ENCODE measurements around the gene CD180.

Gene CD180

GRCh38 chr5:67195406-67196275 is 958 bp downstream of the CD180 start:
- Histone ChIP-seq H3K79me1 (ENCODE audit: low read length) (no peaks in the 10 kb centered on the region), H3K79me2 (ENCODE audit: control insufficient read depth, insufficient read depth, low read length) (no peaks in the 10 kb centered on the region), H3K4ac (ENCODE audit: low read depth, low read length) (no peak overlapping the region), H3K56ac (ENCODE audit: low read length) (no peak overlapping the region), H2BK120ac (ENCODE audit: low read depth, low read length) (no peak overlapping the region), H3K18ac (ENCODE audit: low read length) (no peak overlapping the region), H3K36me3 (ENCODE audit: control insufficient read depth, insufficient read depth, low read length) (no peaks in the 10 kb centered on the region), H4K5ac (ENCODE audit: low read length) (no peak overlapping the region), H3K27me3 (ENCODE audit: insufficient read depth, low read length, poor library complexity) (no peaks in the 10 kb centered on the region), H3K9ac (ENCODE audit: low read length) (no peak overlapping the region), H2BK15ac (replicated peaks; ENCODE audit: low read depth) (no peak overlapping the region), H4K8ac (ENCODE audit: low read depth, low read length) (no peak overlapping the region), H3K4me1 (ENCODE audit: control insufficient read depth, low read depth, low read length) (peaks cover 2% of the 10 kb centered on the region), H2BK5ac (ENCODE audit: low read length) (no peak overlapping the region), H3K23ac (ENCODE audit: low read length) (no peak overlapping the region), H3K4me2 (ENCODE audit: low read length) (no peak overlapping the region), H2AK5ac (ENCODE audit: low read length) (no peak overlapping the region), H3K4me3 (ENCODE audit: low read length) (no peak overlapping the region), H3K27ac (ENCODE audit: low read depth, low read length) (no peak overlapping the region)
- no peak for DNase-seq
- no CpG with 5 or more reads among the region's 7 CpGs for WGBS (ENCODE audit: extremely low coverage, insufficient coverage, low lambda C conversion rate)

- H3K27ac ChIP-seq (ENCODE audit: low read depth, low read length) = no peak overlapping the region
- DNase-seq = no peak
- no peak overlapping the region for H2BK120ac ChIP-seq (ENCODE audit: low read depth, low read length)
- no peaks in the 10 kb centered on the region for H3K79me1 ChIP-seq (ENCODE audit: low read length)
- H3K4me1 ChIP-seq (ENCODE audit: control insufficient read depth, low read depth, low read length) = peaks cover 2% of the 10 kb centered on the region
- H2BK15ac ChIP-seq (replicated peaks; ENCODE audit: low read depth) = no peak overlapping the region
- H4K8ac ChIP-seq (ENCODE audit: low read depth, low read length) = no peak overlapping the region
- no peaks in the 10 kb centered on the region for H3K27me3 ChIP-seq (ENCODE audit: insufficient read depth, low read length, poor library complexity)
- no peak overlapping the region for H4K5ac ChIP-seq (ENCODE audit: low read length)
- no CpG with 5 or more reads among the region's 3 CpGs for WGBS (ENCODE audit: extremely low coverage, insufficient coverage, low lambda C conversion rate)
- no peak overlapping the region for H3K56ac ChIP-seq (ENCODE audit: low read length)
- H2AK5ac ChIP-seq (ENCODE audit: low read length) = no peak overlapping the region
- no peak overlapping the region for H2BK5ac ChIP-seq (ENCODE audit: low read length)
- H3K36me3 ChIP-seq (ENCODE audit: control insufficient read depth, insufficient read depth, low read length) = no peaks in the 10 kb centered on the region
- H3K9ac ChIP-seq (ENCODE audit: low read length) = no peak overlapping the region
- H3K4me2 ChIP-seq (ENCODE audit: low read length) = no peak overlapping the region
- no peak overlapping the region for H3K18ac ChIP-seq (ENCODE audit: low read length)
- no peak overlapping the region for H3K4ac ChIP-seq (ENCODE audit: low read depth, low read length)
- H3K23ac ChIP-seq (ENCODE audit: low read length) = no peak overlapping the region
- H3K4me3 ChIP-seq (ENCODE audit: low read length) = no peak overlapping the region
- H3K79me2 ChIP-seq (ENCODE audit: control insufficient read depth, insufficient read depth, low read length) = no peaks in the 10 kb centered on the region
Observed at GRCh38 chr5:67194166-67194565, 2.4 kb downstream of the CD180 start.

GRCh38 chr5:67193439-67193807 is 3.2 kb downstream of the CD180 start:
- H4K8ac ChIP-seq (ENCODE audit: low read depth, low read length) = no peak overlapping the region
- H3K4me2 ChIP-seq (ENCODE audit: low read length) = no peak overlapping the region
- no peak overlapping the region for H3K4ac ChIP-seq (ENCODE audit: low read depth, low read length)
- no peak overlapping the region for H3K23ac ChIP-seq (ENCODE audit: low read length)
- H3K4me3 ChIP-seq (ENCODE audit: low read length) = no peak overlapping the region
- H3K79me1 ChIP-seq (ENCODE audit: low read length) = no peaks in the 10 kb centered on the region
- H2BK15ac ChIP-seq (replicated peaks; ENCODE audit: low read depth) = no peak overlapping the region
- no peaks in the 10 kb centered on the region for H3K27me3 ChIP-seq (ENCODE audit: insufficient read depth, low read length, poor library complexity)
- H3K18ac ChIP-seq (ENCODE audit: low read length) = no peak overlapping the region
- no peak overlapping the region for H3K27ac ChIP-seq (ENCODE audit: low read depth, low read length)
- H3K79me2 ChIP-seq (ENCODE audit: control insufficient read depth, insufficient read depth, low read length) = no peaks in the 10 kb centered on the region
- DNase-seq = no peak
- WGBS (ENCODE audit: extremely low coverage, insufficient coverage, low lambda C conversion rate) = no CpG with 5 or more reads among the region's 2 CpGs
- H3K56ac ChIP-seq (ENCODE audit: low read length) = no peak overlapping the region
- no peak overlapping the region for H3K9ac ChIP-seq (ENCODE audit: low read length)
- no peak overlapping the region for H4K5ac ChIP-seq (ENCODE audit: low read length)
- no peak overlapping the region for H2BK120ac ChIP-seq (ENCODE audit: low read depth, low read length)
- H2BK5ac ChIP-seq (ENCODE audit: low read length) = no peak overlapping the region
- H2AK5ac ChIP-seq (ENCODE audit: low read length) = no peak overlapping the region
- no peaks in the 10 kb centered on the region for H3K36me3 ChIP-seq (ENCODE audit: control insufficient read depth, insufficient read depth, low read length)
- peaks cover 2% of the 10 kb centered on the region for H3K4me1 ChIP-seq (ENCODE audit: control insufficient read depth, low read depth, low read length)

GRCh38 chr5:67192719-67193438 is 3.7 kb downstream of the CD180 start:
- H2BK5ac ChIP-seq (ENCODE audit: low read length) = no peak overlapping the region
- H3K4me2 ChIP-seq (ENCODE audit: low read length) = no peak overlapping the region
- no peak overlapping the region for H4K5ac ChIP-seq (ENCODE audit: low read length)
- H4K8ac ChIP-seq (ENCODE audit: low read depth, low read length) = no peak overlapping the region
- no peak overlapping the region for H3K9ac ChIP-seq (ENCODE audit: low read length)
- no peak overlapping the region for H3K4ac ChIP-seq (ENCODE audit: low read depth, low read length)
- no peak overlapping the region for H3K4me3 ChIP-seq (ENCODE audit: low read length)
- H2BK120ac ChIP-seq (ENCODE audit: low read depth, low read length) = no peak overlapping the region
- no peak overlapping the region for H2BK15ac ChIP-seq (replicated peaks; ENCODE audit: low read depth)
- no peak overlapping the region for H3K18ac ChIP-seq (ENCODE audit: low read length)
- H3K79me2 ChIP-seq (ENCODE audit: control insufficient read depth, insufficient read depth, low read length) = no peaks in the 10 kb centered on the region
- no peaks in the 10 kb centered on the region for H3K36me3 ChIP-seq (ENCODE audit: control insufficient read depth, insufficient read depth, low read length)
- no peak for DNase-seq
- H3K79me1 ChIP-seq (ENCODE audit: low read length) = no peaks in the 10 kb centered on the region
- H3K56ac ChIP-seq (ENCODE audit: low read length) = no peak overlapping the region
- H3K27me3 ChIP-seq (ENCODE audit: insufficient read depth, low read length, poor library complexity) = no peaks in the 10 kb centered on the region
- H3K27ac ChIP-seq (ENCODE audit: low read depth, low read length) = no peak overlapping the region
- H3K4me1 ChIP-seq (ENCODE audit: control insufficient read depth, low read depth, low read length) = peaks cover 2% of the 10 kb centered on the region
- H2AK5ac ChIP-seq (ENCODE audit: low read length) = no peak overlapping the region
- no CpG with 5 or more reads among the region's 9 CpGs for WGBS (ENCODE audit: extremely low coverage, insufficient coverage, low lambda C conversion rate)
- H3K23ac ChIP-seq (ENCODE audit: low read length) = no peak overlapping the region

GRCh38 chr5:67190861-67191260 is 5.7 kb downstream of the CD180 start:
- DNase-seq = peak; percentile 81
- no peaks in the 10 kb centered on the region for H3K79me1 ChIP-seq (ENCODE audit: low read length)
- H3K4me2 ChIP-seq (ENCODE audit: low read length) = no peak overlapping the region
- no peak overlapping the region for H3K18ac ChIP-seq (ENCODE audit: low read length)
- H3K4me1 ChIP-seq (ENCODE audit: control insufficient read depth, low read depth, low read length) = peaks cover 2% of the 10 kb centered on the region
- H3K56ac ChIP-seq (ENCODE audit: low read length) = no peak overlapping the region
- no peak overlapping the region for H2BK120ac ChIP-seq (ENCODE audit: low read depth, low read length)
- WGBS (ENCODE audit: extremely low coverage, insufficient coverage, low lambda C conversion rate) = no CpG with 5 or more reads among the region's 5 CpGs
- H3K9ac ChIP-seq (ENCODE audit: low read length) = no peak overlapping the region
- no peaks in the 10 kb centered on the region for H3K27me3 ChIP-seq (ENCODE audit: insufficient read depth, low read length, poor library complexity)
- H2AK5ac ChIP-seq (ENCODE audit: low read length) = no peak overlapping the region
- H2BK15ac ChIP-seq (replicated peaks; ENCODE audit: low read depth) = no peak overlapping the region
- H3K23ac ChIP-seq (ENCODE audit: low read length) = no peak overlapping the region
- no peak overlapping the region for H3K27ac ChIP-seq (ENCODE audit: low read depth, low read length)
- no peak overlapping the region for H2BK5ac ChIP-seq (ENCODE audit: low read length)
- no peak overlapping the region for H3K4me3 ChIP-seq (ENCODE audit: low read length)
- H4K8ac ChIP-seq (ENCODE audit: low read depth, low read length) = no peak overlapping the region
- no peaks in the 10 kb centered on the region for H3K36me3 ChIP-seq (ENCODE audit: control insufficient read depth, insufficient read depth, low read length)
- no peak overlapping the region for H3K4ac ChIP-seq (ENCODE audit: low read depth, low read length)
- H4K5ac ChIP-seq (ENCODE audit: low read length) = no peak overlapping the region
- H3K79me2 ChIP-seq (ENCODE audit: control insufficient read depth, insufficient read depth, low read length) = no peaks in the 10 kb centered on the region

Data from mesendoderm (in vitro differentiated cells).